GM12878 (cell line): ENCODE measurements around the gene ARHGAP12. TPM values are rescaled to one million over a fixed set of nuclear protein-coding genes. Genes with fewer than 3 reads are reported as not detected.

Experiments used
- ATAC-seq: fragments of 200-7000 bp; cut with Tn5 transposase; 3 replicates; pipeline ENCODE4 v1.9.1; 2020; ENCODE audit warnings: mild to moderate bottlenecking, moderate library complexity
- BruUV-seq: library from RNA; stranded (reverse); fragments of 400-500 nt; replicated peaks from 2 replicates; lab custom pipeline; 2021; lab: Mats Ljungman, UMichigan
- CTCF ChIA-PET: fragments of 300-600 bp; sonication (Branson Sonifier 250); formaldehyde crosslinking; extraction: SDS; loops from one replicate; lab custom pipeline; 2021; ENCODE audit warnings: inconsistent platforms; lab: Yijun Ruan, JAX
- POLR2A ChIA-PET: fragments of 350-600 bp; formaldehyde crosslinking; extraction: SDS; loops from one replicate; lab custom pipeline; 2021; ENCODE audit warnings: inconsistent platforms; lab: Charles Lee
- RAD21 ChIA-PET: fragments of 300-600 bp; sonication (Branson Sonifier 250); formaldehyde crosslinking; loops from one replicate; lab custom pipeline; 2023; ENCODE audit warnings: antibody characterized with exemption; ENCODE audit not compliant: unreplicated experiment; lab: Charles Lee
- SMC1A ChIA-PET: fragments of 300-600 bp; sonication (Branson Sonifier 250); formaldehyde crosslinking; loops from one replicate; lab custom pipeline; 2023; ENCODE audit not compliant: unreplicated experiment, uncharacterized antibody; lab: Charles Lee
- DNase-seq: peaks from one replicate; pipeline ENCODE4 v3.0.0-alpha.2; 2011; ENCODE audit warnings: low read depth, low spot score
- FAIRE-seq: peaks from 3 replicates; lab custom pipeline; 2011; peaks lifted over from hg19 to GRCh38; lab: Jason Lieb, UNC
- H2AFZ ChIP-seq: 2 replicates; pipeline ENCODE4 v1.6.0; 2011; ENCODE audit warnings: low read depth, low read length, control low read depth; ENCODE audit not compliant: control insufficient read depth
- H3K27ac ChIP-seq: 2 replicates; pipeline ENCODE4 v1.5.1; 2011; ENCODE audit warnings: control low read depth; ENCODE audit not compliant: control insufficient read depth, insufficient read depth
- H3K27me3 ChIP-seq, 2 experiments: replicated peaks in 1 of 2; 2 replicates each; pipeline versions ENCODE4 v1.6.0 to v1.6.1; 2011; ENCODE audit warnings: low read length in 1 of 2; ENCODE audit not compliant: control insufficient read depth in 2 of 2, insufficient read depth in 2 of 2
- H3K36me3 ChIP-seq, 2 experiments: 2 replicates each; pipeline ENCODE4 v1.5.1; 2011; ENCODE audit warnings: low read length in 1 of 2; ENCODE audit not compliant: control insufficient read depth in 2 of 2, insufficient read depth in 2 of 2
- H3K4me1 ChIP-seq: 2 replicates; pipeline ENCODE4 v1.6.1; 2011; ENCODE audit warnings: mild to moderate bottlenecking, low read length, moderate library complexity, mixed read lengths; ENCODE audit not compliant: control insufficient read depth, insufficient read depth
- H3K4me2 ChIP-seq: 2 replicates; pipeline ENCODE4 v1.6.0; 2011; ENCODE audit warnings: control low read depth; ENCODE audit not compliant: control insufficient read depth, insufficient read depth
- H3K4me3 ChIP-seq: fragments of 200-600 bp; sonication (generic); 2 replicates; pipeline ENCODE4 v1.5.1; 2016
- H3K79me2 ChIP-seq: 2 replicates; pipeline ENCODE4 v1.6.0; 2011; ENCODE audit warnings: low read length; ENCODE audit not compliant: control insufficient read depth, insufficient read depth
- H3K9ac ChIP-seq: 2 replicates; pipeline ENCODE4 v1.8.0; 2011; ENCODE audit warnings: low read length, control low read depth, mixed read lengths; ENCODE audit not compliant: control insufficient read depth, insufficient read depth
- H3K9me3 ChIP-seq: replicated peaks from 3 replicates; pipeline ENCODE4 v1.5.1; 2011; ENCODE audit warnings: mild to moderate bottlenecking, low read length; ENCODE audit not compliant: control insufficient read depth, insufficient read depth
- H4K20me1 ChIP-seq: 2 replicates; pipeline ENCODE4 v1.6.0; 2011; ENCODE audit not compliant: control insufficient read depth, insufficient read depth
- ATF7 ChIP-seq: fragments of 450-650 bp; IDR thresholded peaks from 2 replicates; pipeline ENCODE4 v1.6.1; 2016; ENCODE audit warnings: low read depth, mild to moderate bottlenecking
- CBFB ChIP-seq: IDR thresholded peaks from 2 replicates; pipeline ENCODE4 v1.6.1; 2016; ENCODE audit warnings: antibody characterized with exemption, low read depth
- CBX3 ChIP-seq: fragments of 200-600 bp; sonication (generic); IDR thresholded peaks from 2 replicates; pipeline ENCODE4 v1.6.1; 2016; ENCODE audit warnings: low read depth, borderline replicate concordance
- CEBPB ChIP-seq, 2 experiments: fragments of 150-350 bp in 1 of 2; IDR thresholded peaks; 2 replicates each; pipeline ENCODE4 v1.6.1; 2012 to 2014; ENCODE audit warnings: low read depth in 2 of 2, low read length in 2 of 2, borderline replicate concordance in 1 of 2, inconsistent platforms in 1 of 2
- CHD2 ChIP-seq: IDR thresholded peaks from 2 replicates; pipeline ENCODE4 v1.6.1; 2011; ENCODE audit warnings: low read depth, low read length, improper control_type of control experiment, borderline replicate concordance
- IKZF2 ChIP-seq, 2 experiments: fragments of 450-650 bp; IDR thresholded peaks; 2 replicates each; pipeline ENCODE4 v1.6.1; 2017; ENCODE audit warnings: mild to moderate bottlenecking in 2 of 2, moderate library complexity in 2 of 2
- KAT2A ChIP-seq: conservative IDR thresholded peaks from 2 replicates; pipeline ENCODE4 v1.6.1; 2011; ENCODE audit warnings: low read depth, low read length; ENCODE audit not compliant: control insufficient read depth
- KLF5 ChIP-seq: fragments of 450-650 bp; IDR thresholded peaks from 2 replicates; pipeline ENCODE4 v1.6.1; 2014; ENCODE audit warnings: mild to moderate bottlenecking; ENCODE audit not compliant: partially characterized antibody
- NFXL1 ChIP-seq: fragments of 450-650 bp; IDR thresholded peaks from 2 replicates; pipeline ENCODE4 v1.6.1; 2017; ENCODE audit warnings: antibody characterized with exemption, mild to moderate bottlenecking, borderline replicate concordance
- RUNX3 ChIP-seq: IDR thresholded peaks from 2 replicates; pipeline ENCODE4 v1.6.1; 2012; ENCODE audit warnings: low read length, inconsistent platforms
- SMC3 ChIP-seq: IDR thresholded peaks from 2 replicates; pipeline ENCODE4 v1.6.1; 2011; ENCODE audit warnings: low read length, improper control_type of control experiment, borderline replicate concordance
- SREBF1 ChIP-seq: IDR thresholded peaks from 2 replicates; pipeline ENCODE4 v1.6.1; 2012; ENCODE audit warnings: mild to moderate bottlenecking, low read length
- TARDBP ChIP-seq: IDR thresholded peaks from 2 replicates; pipeline ENCODE4 v1.6.1; 2016; ENCODE audit warnings: borderline replicate concordance
- TBL1XR1 ChIP-seq: IDR thresholded peaks from 2 replicates; pipeline ENCODE4 v1.6.1; 2012; ENCODE audit warnings: low read depth, low read length, improper control_type of control experiment
- YY1 ChIP-seq: IDR thresholded peaks from 2 replicates; pipeline ENCODE4 v1.6.1; 2011; ENCODE audit warnings: low read depth, mild to moderate bottlenecking, low read length
- ZSCAN29 ChIP-seq: fragments of 450-650 bp; IDR thresholded peaks from 2 replicates; pipeline ENCODE4 v1.6.1; 2017; ENCODE audit warnings: mild to moderate bottlenecking, moderate library complexity
- WGBS: methylation state at CpG from one replicate; pipeline ENCODE4 v1.1.6; 2016; ENCODE audit warnings: low lambda C conversion rate; ENCODE audit not compliant: insufficient replicate concordance, insufficient coverage; ENCODE audit errors: missing lambda C conversion rate; 5-methylcytosine and 5-hydroxymethylcytosine counted together
- in situ Hi-C: fragments of 300-500 bp; cut with MboI; formaldehyde crosslinking; loops from 9 replicates; pipeline ENCODE4 v1.14.3; 2018; ENCODE audit warnings: mixed read lengths
- intact Hi-C: fragments of 100-400 bp; cut with micrococcal nuclease; formaldehyde crosslinking; loops from one replicate; pipeline ENCODE4 v1.14.2; 2022; ENCODE audit not compliant: unreplicated experiment
- polyA plus RNA-seq, 11 experiments: library from polyadenylated mRNA; depleted of rRNA in 4 of 11; unstranded in 6 of 11; stranded (reverse) in 5 of 11; fragments of >200 nt; fragmentation: Nextera tagmentation in 4 of 11; fragmentation: Illumina TruSeq in 1 of 11; extraction: Ambion mirVana in 4 of 11; extraction: Trizol in 1 of 11; gene quantifications; 1 replicate in 1 of 11; 2 replicates in 10 of 11; pipeline versions ENCODE4 v1.2.1 to v1.2.3, GENCODE V29; 2011 to 2016; ENCODE audit warnings: inconsistent platforms in 2 of 11, missing spikeins in 2 of 11, low read depth in 1 of 11
- total RNA-seq, 4 experiments: library from RNA; depleted of rRNA in 3 of 4; stranded (reverse); fragments of >200 nt in 3 of 4; fragmentation: Illumina TruSeq in 1 of 4; extraction: Trizol in 1 of 4; gene quantifications; 2 replicates each; pipeline versions ENCODE4 v1.2.1 to v1.2.3, GENCODE V29; 2013 to 2021
- TF ChIP-seq, protein P1 (sequence below): fragments of 450-650 bp; IDR thresholded peaks from 2 replicates; pipeline ENCODE4 v1.6.1; 2018; ENCODE audit warnings: mild to moderate bottlenecking, low read depth, moderate library complexity; ENCODE audit not compliant: partially characterized antibody
- TF ChIP-seq, protein P2 (sequence below): fragments of 450-650 bp; IDR thresholded peaks from 2 replicates; pipeline ENCODE4 v1.6.1; 2014; ENCODE audit warnings: mild to moderate bottlenecking
- TF ChIP-seq, protein P3 (sequence below): fragments of 450-650 bp; IDR thresholded peaks from 2 replicates; pipeline ENCODE4 v1.6.1; 2017; ENCODE audit warnings: low read depth, mild to moderate bottlenecking, moderate library complexity

ARHGAP12 gene
- total and polyA plus RNA-seq, 10 of the 15 experiments (the other 5 are each of a cell fraction or from before 2014, with no cell fraction given) = 5.4 to 15.6 (median 8.5) TPM

DNA sequence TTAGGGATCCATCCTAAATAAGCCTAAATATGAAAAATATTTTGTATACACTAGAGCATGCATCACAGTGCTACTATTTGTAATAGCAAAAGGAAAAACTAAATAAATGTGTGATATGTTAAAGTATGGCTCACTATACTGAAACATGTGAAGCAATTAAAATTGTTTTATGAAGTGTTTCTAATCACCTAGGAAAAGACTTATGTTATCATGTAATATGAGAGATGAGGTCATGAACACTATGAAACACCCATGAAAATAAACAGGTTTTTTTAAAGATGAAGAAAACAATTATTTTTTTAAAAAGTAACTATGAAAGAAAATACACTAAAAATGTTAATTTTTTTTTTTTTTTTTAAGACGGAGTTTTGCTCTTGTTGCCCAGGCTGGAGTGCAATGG, 16.8 kb upstream of the ARHGAP12 start:
- no peak overlapping the region for H2AFZ ChIP-seq
- no peak for DNase-seq
- POLR2A ChIA-PET = no interaction called here
- no peak for FAIRE-seq
- H3K27me3 ChIP-seq = no peaks in the 10 kb centered on the region
- no peak overlapping the region for H3K27ac ChIP-seq
- 100% methylated on average over 1 of the region's 1 CpG for WGBS
- H3K4me2 ChIP-seq = no peak overlapping the region
- no peak for ATAC-seq
- H4K20me1 ChIP-seq = no peaks in the 10 kb centered on the region
- H3K4me1 ChIP-seq = no peaks in the 10 kb centered on the region
- RAD21 ChIA-PET = interaction anchor here (1.6 to 4.2 kb wide), 2 partner anchors 15 to 83 kb away, joined by 5 to 34 read pairs; no protein-coding TSS in a partner anchor
- no peak overlapping the region for H3K4me3 ChIP-seq
- no peak for TF ChIP-seq SREBF1
- no peak for TF ChIP-seq RUNX3
- TF ChIP-seq, protein P1, sequence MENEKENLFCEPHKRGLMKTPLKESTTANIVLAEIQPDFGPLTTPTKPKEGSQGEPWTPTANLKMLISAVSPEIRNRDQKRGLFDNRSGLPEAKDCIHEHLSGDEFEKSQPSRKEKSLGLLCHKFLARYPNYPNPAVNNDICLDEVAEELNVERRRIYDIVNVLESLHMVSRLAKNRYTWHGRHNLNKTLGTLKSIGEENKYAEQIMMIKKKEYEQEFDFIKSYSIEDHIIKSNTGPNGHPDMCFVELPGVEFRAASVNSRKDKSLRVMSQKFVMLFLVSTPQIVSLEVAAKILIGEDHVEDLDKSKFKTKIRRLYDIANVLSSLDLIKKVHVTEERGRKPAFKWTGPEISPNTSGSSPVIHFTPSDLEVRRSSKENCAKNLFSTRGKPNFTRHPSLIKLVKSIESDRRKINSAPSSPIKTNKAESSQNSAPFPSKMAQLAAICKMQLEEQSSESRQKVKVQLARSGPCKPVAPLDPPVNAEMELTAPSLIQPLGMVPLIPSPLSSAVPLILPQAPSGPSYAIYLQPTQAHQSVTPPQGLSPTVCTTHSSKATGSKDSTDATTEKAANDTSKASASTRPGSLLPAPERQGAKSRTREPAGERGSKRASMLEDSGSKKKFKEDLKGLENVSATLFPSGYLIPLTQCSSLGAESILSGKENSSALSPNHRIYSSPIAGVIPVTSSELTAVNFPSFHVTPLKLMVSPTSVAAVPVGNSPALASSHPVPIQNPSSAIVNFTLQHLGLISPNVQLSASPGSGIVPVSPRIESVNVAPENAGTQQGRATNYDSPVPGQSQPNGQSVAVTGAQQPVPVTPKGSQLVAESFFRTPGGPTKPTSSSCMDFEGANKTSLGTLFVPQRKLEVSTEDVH = no peak
- no peak for TF ChIP-seq NFXL1
- TF ChIP-seq SMC3 = no peak
- TF ChIP-seq TBL1XR1 = no peak
- TF ChIP-seq CBFB = no peak
- no peak for TF ChIP-seq CEBPB (IDR thresholded peaks at IDR 0.05; ENCODE audit: borderline replicate concordance in 1 of 2, low read depth in 2 of 2, low read length in 2 of 2)
- TF ChIP-seq YY1 = no peak
- no peak for TF ChIP-seq ZSCAN29
- no peak for TF ChIP-seq KLF5
- TF ChIP-seq CBX3 = no peak
- TF ChIP-seq KAT2A = no peak
- TF ChIP-seq, protein P2, sequence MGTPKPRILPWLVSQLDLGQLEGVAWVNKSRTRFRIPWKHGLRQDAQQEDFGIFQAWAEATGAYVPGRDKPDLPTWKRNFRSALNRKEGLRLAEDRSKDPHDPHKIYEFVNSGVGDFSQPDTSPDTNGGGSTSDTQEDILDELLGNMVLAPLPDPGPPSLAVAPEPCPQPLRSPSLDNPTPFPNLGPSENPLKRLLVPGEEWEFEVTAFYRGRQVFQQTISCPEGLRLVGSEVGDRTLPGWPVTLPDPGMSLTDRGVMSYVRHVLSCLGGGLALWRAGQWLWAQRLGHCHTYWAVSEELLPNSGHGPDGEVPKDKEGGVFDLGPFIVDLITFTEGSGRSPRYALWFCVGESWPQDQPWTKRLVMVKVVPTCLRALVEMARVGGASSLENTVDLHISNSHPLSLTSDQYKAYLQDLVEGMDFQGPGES = no peak
- TF ChIP-seq TARDBP = no peak
- no peak for TF ChIP-seq CHD2
- TF ChIP-seq, protein P3, sequence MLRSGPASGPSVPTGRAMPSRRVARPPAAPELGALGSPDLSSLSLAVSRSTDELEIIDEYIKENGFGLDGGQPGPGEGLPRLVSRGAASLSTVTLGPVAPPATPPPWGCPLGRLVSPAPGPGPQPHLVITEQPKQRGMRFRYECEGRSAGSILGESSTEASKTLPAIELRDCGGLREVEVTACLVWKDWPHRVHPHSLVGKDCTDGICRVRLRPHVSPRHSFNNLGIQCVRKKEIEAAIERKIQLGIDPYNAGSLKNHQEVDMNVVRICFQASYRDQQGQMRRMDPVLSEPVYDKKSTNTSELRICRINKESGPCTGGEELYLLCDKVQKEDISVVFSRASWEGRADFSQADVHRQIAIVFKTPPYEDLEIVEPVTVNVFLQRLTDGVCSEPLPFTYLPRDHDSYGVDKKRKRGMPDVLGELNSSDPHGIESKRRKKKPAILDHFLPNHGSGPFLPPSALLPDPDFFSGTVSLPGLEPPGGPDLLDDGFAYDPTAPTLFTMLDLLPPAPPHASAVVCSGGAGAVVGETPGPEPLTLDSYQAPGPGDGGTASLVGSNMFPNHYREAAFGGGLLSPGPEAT = no peak
- no peak for TF ChIP-seq ATF7
- TF ChIP-seq IKZF2 (IDR thresholded peaks at IDR 0.05) = no peak
- BruUV-seq = no TSS peak
- no peak overlapping the region for H3K9ac ChIP-seq
- no peaks in the 10 kb centered on the region for H3K36me3 ChIP-seq
- H3K9me3 ChIP-seq = no peaks in the 10 kb centered on the region
- CTCF ChIA-PET = interaction anchor here (0.6 to 4.4 kb wide), 2 partner anchors 83 to 138 kb away, joined by 4 to 54 read pairs; no protein-coding TSS in a partner anchor
- in situ Hi-C loops (no loop called here), intact Hi-C loops (loop anchor here (5.0 kb wide), 1 partner anchor 83 kb away; no protein-coding TSS in a partner anchor)
- H3K79me2 ChIP-seq = no peaks in the 10 kb centered on the region
- SMC1A ChIA-PET = interaction anchor here (0.6 to 4.6 kb wide), 5 partner anchors 15 to 244 kb away, joined by 3 to 60 read pairs (median 4); no protein-coding TSS in a partner anchor
